ENCODE data around the gene NUDT19. TPM values are rescaled to one million over a fixed set of nuclear protein-coding genes. Genes with fewer than 3 reads are reported as not detected.

NUDT19 gene
- total RNA-seq, 4 donors from 2014 or later: 6.1 to 15.9 (median 9.7) TPM

DNA sequence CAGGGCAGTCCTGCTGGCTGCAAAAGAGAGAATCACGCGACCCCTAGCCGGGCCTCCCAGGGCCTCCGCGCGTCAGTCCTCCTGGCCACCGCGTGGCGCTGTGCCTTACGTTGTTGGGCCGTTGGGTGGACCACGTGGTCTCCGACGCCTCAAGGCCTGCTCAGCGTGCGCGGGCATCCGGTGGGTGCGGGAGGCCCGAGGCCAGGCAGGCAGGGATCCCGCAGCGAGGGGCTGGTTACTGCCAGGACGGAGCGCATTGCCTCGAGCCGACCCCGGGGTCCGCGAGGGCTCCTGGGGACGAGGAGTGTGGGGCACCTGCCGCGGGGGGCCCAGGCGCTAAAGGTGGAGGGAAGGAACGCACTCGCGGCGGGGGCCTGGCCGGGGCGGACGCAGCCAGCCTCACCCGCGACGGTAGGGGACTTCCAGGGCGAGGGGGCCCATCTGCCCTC, 28.0 kb downstream of the NUDT19 start, which contains the start of gene TDRD12:
TDRD12 (plus strand) TSS at position 157 of the 449 bp plus-strand sequence. CDS start 306 bp downstream, outside the sequence.
- TF ChIP-seq, protein P1, sequence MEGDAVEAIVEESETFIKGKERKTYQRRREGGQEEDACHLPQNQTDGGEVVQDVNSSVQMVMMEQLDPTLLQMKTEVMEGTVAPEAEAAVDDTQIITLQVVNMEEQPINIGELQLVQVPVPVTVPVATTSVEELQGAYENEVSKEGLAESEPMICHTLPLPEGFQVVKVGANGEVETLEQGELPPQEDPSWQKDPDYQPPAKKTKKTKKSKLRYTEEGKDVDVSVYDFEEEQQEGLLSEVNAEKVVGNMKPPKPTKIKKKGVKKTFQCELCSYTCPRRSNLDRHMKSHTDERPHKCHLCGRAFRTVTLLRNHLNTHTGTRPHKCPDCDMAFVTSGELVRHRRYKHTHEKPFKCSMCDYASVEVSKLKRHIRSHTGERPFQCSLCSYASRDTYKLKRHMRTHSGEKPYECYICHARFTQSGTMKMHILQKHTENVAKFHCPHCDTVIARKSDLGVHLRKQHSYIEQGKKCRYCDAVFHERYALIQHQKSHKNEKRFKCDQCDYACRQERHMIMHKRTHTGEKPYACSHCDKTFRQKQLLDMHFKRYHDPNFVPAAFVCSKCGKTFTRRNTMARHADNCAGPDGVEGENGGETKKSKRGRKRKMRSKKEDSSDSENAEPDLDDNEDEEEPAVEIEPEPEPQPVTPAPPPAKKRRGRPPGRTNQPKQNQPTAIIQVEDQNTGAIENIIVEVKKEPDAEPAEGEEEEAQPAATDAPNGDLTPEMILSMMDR (IDR thresholded peaks at IDR 0.05): no peak
- DNase-seq (ENCODE audit: low spot score) (no peak), ATAC-seq (ENCODE audit: low FRiP score) (no peak)

- ATAC-seq (ENCODE audit: low FRiP score) (no peak), DNase-seq (ENCODE audit: low spot score) (no peak)
- TF ChIP-seq, protein P1 (IDR thresholded peaks at IDR 0.05): no peak
Observed at GRCh38 chr19:32720216-32720935, 28.8 kb downstream of the NUDT19 start.

DNA sequence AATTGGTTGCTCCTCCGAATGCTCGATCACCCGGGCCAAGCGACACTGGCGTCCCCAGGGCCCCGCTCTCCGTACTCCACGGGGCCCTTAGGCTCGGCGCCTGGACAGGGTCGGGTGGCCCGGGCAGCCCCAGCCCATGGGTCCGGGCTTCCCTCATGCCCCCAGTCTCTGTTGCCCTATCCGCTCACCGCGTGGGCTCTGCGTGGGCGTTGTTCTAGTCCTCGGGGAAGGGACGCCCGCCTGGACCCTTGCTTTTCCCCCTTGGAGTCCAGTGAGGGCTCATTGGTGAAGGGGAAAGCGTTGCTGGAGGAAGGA, 29.3 kb downstream of the NUDT19 start:
- TF ChIP-seq, protein P1 (IDR thresholded peaks at IDR 0.05): no peak
- ATAC-seq (ENCODE audit: low FRiP score) (no peak), DNase-seq (ENCODE audit: low spot score) (no peak)

- TF ChIP-seq, protein P1 (IDR thresholded peaks at IDR 0.05): no peak
- DNase-seq (ENCODE audit: low spot score): no peak
- no peak for ATAC-seq (ENCODE audit: low FRiP score)
Observed at GRCh38 chr19:32735936-32736335, 44.3 kb downstream of the NUDT19 start.

DNA sequence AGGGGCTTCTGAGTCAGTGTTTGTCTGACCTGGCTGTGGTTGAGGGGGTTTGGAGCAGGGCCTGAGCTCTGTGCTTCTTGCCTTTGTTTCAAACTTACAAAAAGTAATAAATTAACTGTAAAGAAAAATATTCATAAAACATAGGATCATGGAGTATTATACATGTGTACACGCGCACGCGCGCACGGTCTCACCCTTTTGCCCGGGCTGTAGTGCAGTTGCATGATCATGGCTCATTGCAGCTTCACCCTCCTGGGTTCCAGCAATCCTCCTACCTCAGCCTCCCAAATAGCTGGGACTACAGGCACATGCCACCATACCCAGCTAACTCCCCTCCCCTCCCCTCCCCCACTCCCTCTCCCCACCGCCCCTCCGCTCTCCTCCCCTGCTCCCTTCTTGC, 51.4 kb downstream of the NUDT19 start:
- TF ChIP-seq, protein P1 (IDR thresholded peaks at IDR 0.05): no peak
- ATAC-seq (ENCODE audit: low FRiP score) (no peak), DNase-seq (ENCODE audit: low spot score) (no peak)

GRCh38 chr19:32743447-32743846, 51.8 kb downstream of the NUDT19 start:
- ATAC-seq (ENCODE audit: low FRiP score) (no peak), DNase-seq (ENCODE audit: low spot score) (no peak)
- TF ChIP-seq, protein P1 (IDR thresholded peaks at IDR 0.05): no peak

Measured in omental fat pad (tissue), 4 donors.